Body of pancreas (tissue), 4 donors: ENCODE data around the gene UMODL1.

ENCODE experiments used
- CTCF ChIP-seq, 7 experiments: fragments of 450-650 bp in 4 of 7; fragments of 200-600 bp in 3 of 7; sonication (generic) in 3 of 7; IDR thresholded peaks; one replicate each; pipeline ENCODE4 v1.5.1; 2016 to 2019; ENCODE audit warnings: antibody characterized with exemption in 7 of 7
- POLR2A ChIP-seq, 3 donors: fragments of 450-650 bp; IDR thresholded peaks; one replicate each; pipeline ENCODE4 v1.6.1; 2016; ENCODE audit warnings: antibody characterized with exemption in 3 of 3, mild to moderate bottlenecking in 2 of 3

GRCh38 chr21:42079008-42079938 is 8.2 kb downstream of the UMODL1 start:
- no peak for TF ChIP-seq CTCF (IDR thresholded peaks at IDR 0.05)
- no peak for TF ChIP-seq POLR2A (IDR thresholded peaks at IDR 0.05)
